HG03175 (cell line): Measurements from ENCODE around the gene NRIP2.

Experiments
- ATAC-seq: cut with Tn5 transposase; IDR thresholded peaks from one replicate; pipeline ENCODE4 v1.9.1; 2021; ENCODE audit warnings: mild to moderate bottlenecking, moderate library complexity; ENCODE audit not compliant: unreplicated experiment

The NRIP2 gene

GRCh38 chr12:2776129-2776806, 58.6 kb downstream of the NRIP2 start:
- ATAC-seq, result no peak

- ATAC-seq, result no peak
Measured at GRCh38 chr12:2775431-2775830, 59.4 kb downstream of the NRIP2 start.
